Stimulated activated CD8-positive, alpha-beta memory T cell treated with anti-CD3 and anti-CD28 coated beads, Interleukin-2, amount 100 ng/mL, for 48 hours (primary cell): Measurements from ENCODE around the gene ZFYVE28.

Source experiments
- DNase-seq, 2 donors: peaks; one replicate each; pipeline ENCODE4 v3.0.0-alpha.2; 2020; ENCODE audit warnings: low read depth in 2 of 2

ZFYVE28 gene

GRCh38 chr4:2428496-2429213, 10.2 kb upstream of the ZFYVE28 start:
- no peak for DNase-seq

- no peak for DNase-seq
Observed at GRCh38 chr4:2427383-2428334, 9.2 kb upstream of the ZFYVE28 start.

GRCh38 chr4:2426711-2427275, 8.3 kb upstream of the ZFYVE28 start:
- DNase-seq: no peak

DNA sequence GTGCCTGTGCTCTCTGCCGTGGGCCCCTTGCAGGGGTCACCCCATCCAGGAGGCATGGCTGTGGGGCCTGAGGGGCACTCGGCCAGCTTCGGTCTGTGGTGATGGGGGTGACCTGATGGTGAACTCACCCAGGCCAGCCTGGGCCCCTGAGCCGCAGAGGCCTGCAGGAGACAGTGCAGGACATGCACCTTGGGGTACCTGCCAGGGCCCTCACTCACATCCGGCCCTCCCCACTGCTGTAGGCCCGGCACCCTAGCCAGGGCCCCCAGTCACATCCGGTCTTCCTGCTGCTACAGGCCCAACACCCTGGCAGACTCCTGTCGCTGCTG, 7.6 kb upstream of the ZFYVE28 start:
- no peak for DNase-seq

- no peak for DNase-seq
Observed at GRCh38 chr4:2425386-2426068, 7.1 kb upstream of the ZFYVE28 start.

- no peak for DNase-seq
Observed at GRCh38 chr4:2424581-2424980, 6.1 kb upstream of the ZFYVE28 start.

GRCh38 chr4:2423695-2424094, 5.2 kb upstream of the ZFYVE28 start:
- DNase-seq: no peak

- DNase-seq: no peak
Observed at GRCh38 chr4:2423066-2423465, 4.6 kb upstream of the ZFYVE28 start.

- no peak for DNase-seq
Observed at GRCh38 chr4:2421928-2422327, 3.5 kb upstream of the ZFYVE28 start.

- DNase-seq: no peak
Observed at GRCh38 chr4:2419814-2420213, 1.4 kb upstream of the ZFYVE28 start.

DNA sequence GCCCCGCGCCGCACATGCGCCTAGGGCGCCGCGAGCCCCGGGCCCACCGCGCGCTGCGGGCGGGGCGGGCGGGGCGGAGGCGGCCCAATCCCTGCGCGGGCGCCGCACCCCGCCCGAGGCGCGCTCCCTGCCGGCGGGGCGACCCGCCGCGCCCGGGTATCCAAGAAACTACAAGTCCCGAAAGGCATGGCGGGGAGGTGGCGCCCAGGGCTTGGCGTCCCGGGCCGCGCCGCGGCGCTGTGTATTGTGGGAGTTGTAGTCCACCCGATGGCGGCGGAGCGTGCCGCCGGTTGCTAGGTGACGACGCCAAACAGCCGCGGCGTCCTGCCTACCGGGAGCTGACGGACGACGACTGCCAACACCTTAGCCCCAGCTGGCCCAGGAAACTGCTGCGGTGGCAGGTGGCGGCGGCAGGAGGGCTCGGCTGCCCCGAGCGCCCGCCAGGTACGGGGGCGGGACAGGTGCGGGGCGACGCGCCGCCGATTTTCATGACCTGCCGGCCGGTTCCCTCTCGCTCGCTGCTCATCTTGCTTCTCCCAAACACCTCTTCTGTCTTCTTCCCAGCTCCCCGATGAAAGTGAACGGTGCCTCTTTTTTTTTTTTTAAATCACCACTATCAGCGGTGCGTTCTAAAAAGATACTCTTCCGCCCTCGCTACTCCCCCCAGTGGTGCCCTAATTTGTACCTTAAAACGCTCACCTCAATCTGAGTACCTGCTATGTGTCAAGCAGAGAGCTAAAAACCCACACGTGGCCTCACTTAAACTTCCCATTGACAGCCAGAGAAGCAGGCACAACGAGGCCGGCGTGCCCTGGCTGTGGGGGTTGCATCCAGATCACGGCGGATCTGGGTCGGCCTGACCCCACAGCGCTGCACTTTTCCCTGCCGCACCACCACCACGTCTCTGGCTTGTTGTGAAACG, 466 bp upstream of the ZFYVE28 start, which contains the start of gene CFAP99:
CFAP99 (plus strand) TSS at position 306 of the 922 bp plus-strand sequence.
- DNase-seq: peak; percentile 98

DNA sequence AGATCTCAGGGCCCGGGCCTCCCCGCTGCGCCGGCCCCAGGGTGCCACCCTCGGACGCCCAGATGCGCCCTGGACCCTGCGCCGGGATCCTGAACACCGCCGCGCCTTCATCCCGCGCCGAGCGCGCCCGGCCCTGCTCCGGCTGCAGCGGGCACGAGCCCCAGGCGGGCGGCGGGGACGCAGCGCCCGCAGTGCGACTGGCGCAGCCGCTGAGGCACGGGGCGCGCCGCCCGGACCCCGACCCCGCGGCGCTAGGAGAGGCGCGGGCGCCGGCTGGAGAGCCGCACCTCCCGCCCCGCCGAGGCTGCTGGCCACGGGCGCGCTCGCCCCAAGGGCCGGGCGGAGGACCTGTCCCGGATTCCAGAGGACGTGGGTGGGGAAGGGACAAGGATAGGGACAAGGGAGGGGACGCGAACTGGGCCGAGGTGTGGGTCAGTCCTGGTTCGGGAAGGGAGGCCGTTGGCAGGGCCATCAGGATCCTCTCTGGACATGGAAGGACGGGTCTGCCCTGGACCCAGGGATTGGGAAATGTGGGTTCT, 1.1 kb downstream of the ZFYVE28 start:
- DNase-seq: no peak

DNA sequence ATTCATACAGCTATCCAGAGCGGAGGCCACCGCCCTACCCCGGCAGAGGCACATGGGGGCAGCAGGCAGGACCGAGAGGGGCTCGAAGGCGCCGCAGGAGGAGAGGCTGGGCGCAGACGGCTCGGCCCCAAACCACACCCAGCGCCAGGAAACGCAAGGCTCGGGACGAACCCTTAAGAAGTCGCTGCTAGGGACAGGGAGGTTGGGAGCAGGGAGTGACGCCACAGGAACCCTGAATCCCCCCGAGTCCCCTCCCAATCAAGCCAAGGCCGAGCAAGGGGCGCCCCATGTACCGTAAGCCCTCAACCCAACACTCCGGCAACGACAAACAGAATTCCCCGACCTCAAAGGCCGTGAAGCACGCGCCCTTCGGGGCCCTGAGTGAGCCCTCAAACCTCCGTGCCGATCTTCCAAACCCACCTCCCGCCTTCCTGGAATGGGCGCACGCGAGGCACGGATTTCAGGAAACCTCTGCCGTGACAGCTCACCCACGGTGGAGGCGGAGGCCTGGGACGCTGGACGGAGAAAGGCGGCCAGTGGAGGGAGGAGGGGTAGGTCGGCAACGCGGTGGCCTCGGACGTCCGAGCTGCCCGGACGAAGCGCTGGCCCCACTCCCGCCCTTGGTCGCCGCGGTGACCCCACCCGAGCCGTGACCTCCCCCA, 1.8 kb downstream of the ZFYVE28 start:
- DNase-seq: no peak

DNA sequence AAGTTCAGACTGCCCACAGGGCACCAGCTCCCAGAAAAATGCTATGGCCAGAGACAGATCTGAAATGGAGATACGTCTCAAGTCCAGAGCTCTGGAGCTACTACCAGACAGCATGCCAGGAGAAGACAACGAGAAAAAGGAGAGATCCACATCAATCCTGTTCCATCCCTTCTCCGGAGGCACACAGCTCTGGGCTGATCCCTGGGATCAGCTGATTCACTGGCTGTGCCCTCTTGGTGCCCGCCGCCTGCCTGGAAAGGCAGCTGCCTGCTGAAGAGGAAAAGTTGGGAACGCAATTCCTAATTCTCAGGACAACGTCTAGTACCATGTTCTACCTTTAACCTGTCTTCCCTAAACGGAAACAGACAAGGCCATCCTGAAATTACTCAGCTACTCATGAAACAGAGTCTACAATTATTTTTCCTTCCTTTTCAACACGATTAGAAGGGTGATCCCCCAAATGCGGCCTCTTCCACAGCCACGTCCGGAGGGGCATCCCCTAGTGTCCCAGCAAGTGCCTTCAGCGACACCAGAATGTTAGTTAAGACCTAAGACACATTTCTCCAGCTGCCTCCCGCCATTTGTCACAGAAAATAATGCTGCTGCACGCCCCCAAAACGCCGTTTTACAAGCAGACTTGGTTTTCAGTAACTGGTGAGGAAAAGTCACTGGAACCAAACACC, 2.4 kb downstream of the ZFYVE28 start:
- DNase-seq: no peak

- no peak for DNase-seq
Observed at GRCh38 chr4:2415213-2415612, 3.2 kb downstream of the ZFYVE28 start.

GRCh38 chr4:2413821-2414610, 4.4 kb downstream of the ZFYVE28 start:
- no peak for DNase-seq

DNA sequence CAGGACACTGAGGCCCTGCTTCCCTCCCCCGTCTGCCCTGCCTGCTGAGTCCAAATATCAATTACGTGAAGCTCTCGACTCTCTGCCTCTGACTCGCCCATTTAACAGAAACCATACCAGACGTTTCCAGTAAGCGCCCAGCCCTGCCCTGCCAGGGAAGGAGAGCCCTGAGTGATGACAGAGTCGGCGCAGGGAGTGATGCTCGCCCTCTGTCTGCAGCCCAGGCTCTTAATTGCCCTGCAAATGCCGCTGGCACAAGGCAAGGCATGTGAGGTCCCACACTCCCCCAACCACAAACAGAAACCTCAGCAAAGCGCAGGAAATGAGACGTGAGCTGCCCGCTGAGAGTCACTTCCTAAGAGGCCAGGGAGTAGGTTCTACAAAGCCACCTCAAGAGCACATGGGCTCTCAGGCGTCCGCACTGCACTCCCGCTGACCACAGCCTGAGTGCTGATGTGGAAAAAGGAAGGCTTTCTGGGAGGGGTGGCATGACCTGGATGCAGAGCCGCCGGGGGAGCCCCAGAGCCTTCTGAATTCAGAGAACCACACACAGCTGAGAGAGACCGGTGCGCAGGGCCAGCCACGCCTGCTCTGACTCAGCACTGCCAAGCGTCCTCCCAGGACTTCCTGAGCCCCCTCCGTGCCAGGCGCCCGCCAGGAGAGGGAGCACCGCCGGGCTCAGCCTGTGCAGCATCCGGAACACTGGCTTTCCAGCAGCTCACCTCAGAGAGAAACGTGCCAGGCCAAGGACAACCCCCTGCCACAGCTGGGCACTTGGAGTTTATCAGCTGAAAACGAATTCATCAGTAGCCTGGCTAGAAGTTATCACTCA, 5.3 kb downstream of the ZFYVE28 start:
- peak; percentile 73 to 78 for DNase-seq

- peak; percentile 52 to 57 for DNase-seq
Observed at GRCh38 chr4:2412534-2412884, 5.9 kb downstream of the ZFYVE28 start.
